H1 (cell line): Measurements from ENCODE around the gene TRAF5. TPM values are rescaled to one million over a fixed set of nuclear protein-coding genes. Genes with fewer than 3 reads are reported as not detected.

ENCODE experiments used
- ATF2 ChIP-seq: IDR thresholded peaks from 2 replicates; pipeline ENCODE4 v1.6.1; 2012; ENCODE audit warnings: low read length, inconsistent platforms
- BRCA1 ChIP-seq: IDR thresholded peaks from 2 replicates; pipeline ENCODE4 v1.6.1; 2012; ENCODE audit warnings: low read depth, low read length, improper control_type of control experiment
- CHD2 ChIP-seq: IDR thresholded peaks from 2 replicates; pipeline ENCODE4 v1.6.1; 2012; ENCODE audit warnings: low read length, improper control_type of control experiment
- CTCF ChIP-seq, 3 experiments: IDR thresholded peaks; 1 replicate in 2 of 3; 2 replicates in 1 of 3; pipeline versions ENCODE4 v1.5.1 to v1.6.1; 2011; ENCODE audit warnings: low read length in 3 of 3, mild to moderate bottlenecking in 3 of 3, inconsistent platforms in 2 of 3, low read depth in 1 of 3, moderate library complexity in 1 of 3; ENCODE audit not compliant: insufficient read depth in 1 of 3; ENCODE audit errors: control extremely low read depth in 1 of 3
- JUND ChIP-seq: IDR thresholded peaks from 2 replicates; pipeline ENCODE4 v1.6.1; 2011; ENCODE audit warnings: mild to moderate bottlenecking, improper control_type of control experiment, low read length
- KDM1A ChIP-seq: fragments of 200-600, 300-600 bp; sonication (generic); IDR thresholded peaks from 2 replicates; pipeline ENCODE4 v1.7.1; 2016; ENCODE audit warnings: mild to moderate bottlenecking, low read length, borderline replicate concordance
- SRF ChIP-seq: IDR thresholded peaks from 2 replicates; pipeline ENCODE4 v1.6.1; 2011; ENCODE audit warnings: mild to moderate bottlenecking, low read depth, low read length, moderate library complexity
- polyA plus RNA-seq, 7 experiments: library from polyadenylated mRNA; depleted of rRNA in 3 of 7; stranded (reverse) in 5 of 7; unstranded in 2 of 7; fragments of >200 nt in 5 of 7; fragments of 200-250 nt in 2 of 7; gene quantifications; 1 replicate in 5 of 7; 2 replicates in 1 of 7; 4 replicates in 1 of 7; pipeline versions ENCODE4 v1.2.1 to v1.2.3, GENCODE V29; 2011 to 2013; ENCODE audit warnings: missing spikeins in 2 of 7, mixed read lengths in 2 of 7
- total RNA-seq: library from RNA; stranded (reverse); fragmentation: NEBNext Ultra II Directional; extraction: Animal tissue kit (Norgen Biotek cat#: 25700); gene quantifications from 2 replicates; pipeline ENCODE4 v1.2.1, GENCODE V29; 2021

The TRAF5 gene
- total and polyA plus RNA-seq, 2 of the 8 experiments (the other 6 are each of a cell fraction or from before 2014, with no cell fraction given): 13.0 to 17.1 TPM

GRCh38 chr1:211375949-211376348 is 49.3 kb downstream of the TRAF5 start (continued):
- TF ChIP-seq CTCF (IDR thresholded peaks at IDR 0.05; ENCODE audit: control extremely low read depth in 1 of 3, insufficient read depth in 1 of 3, low read depth in 1 of 3, low read length in 3 of 3) (no peak), SRF (no peak), BRCA1 (no peak), CHD2 (no peak), JUND (no peak), ATF2 (no peak), KDM1A (no peak)
